Tibial nerve (tissue), 4 donors: ENCODE results near the gene ADAT3. TPM values are rescaled to one million over a fixed set of nuclear protein-coding genes. Genes with fewer than 3 reads are reported as not detected.

Experiments used
- DNase-seq, 2 donors: peaks; one replicate each; pipeline ENCODE4 v3.0.0-alpha.2; 2019; ENCODE audit warnings: low spot score in 2 of 2
- H3K27ac ChIP-seq, 4 donors: fragments of 200-600 bp; sonication (generic) in 3 of 4; one replicate each; pipeline ENCODE4 v1.5.1; 2017 to 2019; ENCODE audit warnings: mild to moderate bottlenecking in 1 of 4
- H3K27me3 ChIP-seq, 2 donors: fragments of 200-600 bp; sonication (generic) in 1 of 2; one replicate each; pipeline versions ENCODE4 v1.5.1 to v1.6.0; 2017 to 2019
- H3K36me3 ChIP-seq, 3 donors: fragments of 200-600 bp; sonication (generic); one replicate each; pipeline ENCODE4 v1.5.1; 2018 to 2019
- H3K4me1 ChIP-seq, 4 donors: fragments of 200-600 bp; sonication (generic) in 3 of 4; one replicate each; pipeline ENCODE4 v1.5.1; 2017 to 2019
- H3K4me3 ChIP-seq, 4 donors: fragments of 200-600 bp; sonication (generic) in 3 of 4; one replicate each; pipeline ENCODE4 v1.5.1; 2017 to 2019; ENCODE audit warnings: mild to moderate bottlenecking in 1 of 4, moderate library complexity in 1 of 4
- H3K9me3 ChIP-seq, 4 donors: fragments of 200-600 bp; sonication (generic) in 3 of 4; one replicate each; pipeline ENCODE4 v1.5.1; 2017 to 2019
- EP300 ChIP-seq, 2 donors: sonication (generic); formaldehyde crosslinking; IDR thresholded peaks; one replicate each; pipeline ENCODE4 v1.6.1; 2017; ENCODE audit warnings: antibody characterized with exemption in 2 of 2, mild to moderate bottlenecking in 1 of 2
- POLR2A ChIP-seq, 2 donors: fragments of 450-650 bp; IDR thresholded peaks; one replicate each; pipeline ENCODE4 v1.6.1; 2017; ENCODE audit warnings: antibody characterized with exemption in 2 of 2, mild to moderate bottlenecking in 2 of 2, moderate library complexity in 2 of 2
- WGBS, 2 donors: methylation state at CpG; one replicate each; pipeline ENCODE4 v1.1.5; 2018; 5-methylcytosine and 5-hydroxymethylcytosine counted together
- total RNA-seq, 4 donors: library from RNA; depleted of rRNA; stranded (reverse); fragments of >200 nt; gene quantifications; one replicate each; pipeline ENCODE4 v1.1.0, GENCODE V29; 2016
- TF ChIP-seq, protein P1 (sequence below), 5 experiments: fragments of 200-600 bp in 3 of 5; fragments of 450-650 bp in 2 of 5; sonication (generic) in 3 of 5; IDR thresholded peaks; one replicate each; pipeline ENCODE4 v1.5.1; 2016 to 2019; ENCODE audit warnings: antibody characterized with exemption in 5 of 5, mild to moderate bottlenecking in 3 of 5, moderate library complexity in 2 of 5

Gene ADAT3
- total RNA-seq, 4 donors from 2014 or later = 2.4 to 8.7 (median 4.8) TPM

DNA sequence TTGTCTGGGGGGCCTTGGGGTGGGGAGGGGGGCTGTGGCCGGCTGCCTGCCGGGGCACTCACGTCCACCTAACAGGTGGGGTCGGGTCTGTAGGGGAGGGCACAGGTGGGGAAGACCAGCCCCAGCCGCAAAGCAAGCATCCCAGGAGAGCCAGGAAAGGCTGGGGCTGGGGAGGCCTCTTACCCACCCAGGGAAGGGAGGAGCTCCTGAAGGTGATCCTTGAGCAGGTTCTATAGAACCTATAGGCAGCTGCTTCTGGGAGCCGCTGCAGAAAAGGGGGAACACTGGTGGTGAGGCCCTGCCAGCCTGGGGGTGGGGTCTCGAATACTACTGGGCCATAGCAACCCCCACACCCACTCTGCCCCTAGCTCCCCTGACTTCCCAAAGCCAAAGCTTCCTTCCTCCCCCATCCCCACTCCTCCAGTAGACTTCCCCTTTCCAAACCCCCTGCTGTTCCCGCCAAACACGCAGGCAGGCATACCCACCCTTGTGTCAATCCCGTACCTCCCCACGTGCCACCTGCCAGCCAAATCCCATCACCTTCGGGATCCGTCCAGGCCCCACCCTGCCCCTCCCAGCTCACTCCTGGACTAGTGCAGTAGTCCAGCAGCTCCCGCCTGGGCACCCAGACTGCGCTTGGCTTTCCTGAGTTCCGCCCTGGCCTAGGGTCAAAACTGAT, 47.4 kb upstream of the ADAT3 start:
- H3K4me1 ChIP-seq = peaks cover 0 to 98% (median 73%) of the 10 kb centered on the region in 4 donors
- H3K27me3 ChIP-seq = peaks cover 0 to 5% of the 10 kb centered on the region in 2 donors
- TF ChIP-seq POLR2A (IDR thresholded peaks at IDR 0.05) (no peak), EP300 (IDR thresholded peaks at IDR 0.05) (no peak)
- TF ChIP-seq, protein P1, sequence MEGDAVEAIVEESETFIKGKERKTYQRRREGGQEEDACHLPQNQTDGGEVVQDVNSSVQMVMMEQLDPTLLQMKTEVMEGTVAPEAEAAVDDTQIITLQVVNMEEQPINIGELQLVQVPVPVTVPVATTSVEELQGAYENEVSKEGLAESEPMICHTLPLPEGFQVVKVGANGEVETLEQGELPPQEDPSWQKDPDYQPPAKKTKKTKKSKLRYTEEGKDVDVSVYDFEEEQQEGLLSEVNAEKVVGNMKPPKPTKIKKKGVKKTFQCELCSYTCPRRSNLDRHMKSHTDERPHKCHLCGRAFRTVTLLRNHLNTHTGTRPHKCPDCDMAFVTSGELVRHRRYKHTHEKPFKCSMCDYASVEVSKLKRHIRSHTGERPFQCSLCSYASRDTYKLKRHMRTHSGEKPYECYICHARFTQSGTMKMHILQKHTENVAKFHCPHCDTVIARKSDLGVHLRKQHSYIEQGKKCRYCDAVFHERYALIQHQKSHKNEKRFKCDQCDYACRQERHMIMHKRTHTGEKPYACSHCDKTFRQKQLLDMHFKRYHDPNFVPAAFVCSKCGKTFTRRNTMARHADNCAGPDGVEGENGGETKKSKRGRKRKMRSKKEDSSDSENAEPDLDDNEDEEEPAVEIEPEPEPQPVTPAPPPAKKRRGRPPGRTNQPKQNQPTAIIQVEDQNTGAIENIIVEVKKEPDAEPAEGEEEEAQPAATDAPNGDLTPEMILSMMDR (IDR thresholded peaks at IDR 0.05) = no peak
- no peak for DNase-seq
- peak overlapping the region; percentile 65 to 94 (median 88) for H3K27ac ChIP-seq
- H3K36me3 ChIP-seq = peaks cover 0 to 6% (median 0%) of the 10 kb centered on the region in 3 donors
- peak overlapping the region; percentile 26 to 58 (median 48) for H3K4me3 ChIP-seq
- H3K9me3 ChIP-seq = no peaks in the 10 kb centered on the region
- WGBS, 2 donors = 52 to 56% methylated on average over 11 to 16 of the region's 16 CpGs

DNA sequence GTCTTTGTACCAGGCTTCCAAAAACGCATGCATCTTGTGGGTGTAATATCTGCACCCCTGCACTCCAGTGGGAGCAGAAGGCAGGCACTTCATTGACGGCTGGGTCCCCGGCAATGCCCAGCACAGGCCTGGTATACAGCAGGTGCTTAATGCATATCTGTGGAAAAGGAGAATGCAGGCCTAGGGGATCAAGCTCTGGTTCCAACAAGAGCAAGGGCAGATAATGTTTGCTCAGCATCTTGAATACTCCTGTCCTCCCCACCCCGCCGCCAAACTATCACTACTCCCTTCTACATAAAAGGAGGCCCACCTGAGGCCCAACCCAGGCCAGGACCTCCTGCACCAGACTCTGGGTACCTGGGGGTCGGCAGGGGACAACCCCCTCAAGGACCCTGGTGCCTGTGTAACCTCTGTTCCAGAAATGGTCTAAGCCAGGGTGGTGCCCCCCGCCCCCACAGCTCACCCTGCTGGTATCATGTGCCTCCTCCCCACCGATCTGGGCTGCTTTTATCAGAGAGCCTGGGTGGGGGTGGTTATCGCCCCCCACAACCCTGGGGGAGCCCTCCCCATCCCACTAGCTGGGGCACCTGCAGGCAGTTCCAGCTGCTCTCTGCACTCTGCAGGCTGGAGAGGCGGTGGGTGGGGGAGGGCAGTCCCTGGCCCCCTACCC, 46.7 kb upstream of the ADAT3 start:
- TF ChIP-seq, protein P1 (IDR thresholded peaks at IDR 0.05) = no peak
- TF ChIP-seq EP300 (IDR thresholded peaks at IDR 0.05) = no peak
- no peak for TF ChIP-seq POLR2A (IDR thresholded peaks at IDR 0.05)
- Histone ChIP-seq H3K36me3 (peaks cover 0 to 6% (median 0%) of the 10 kb centered on the region in 3 donors), H3K4me3 (no peak overlapping the region), H3K4me1 (peaks cover 0 to 90% (median 71%) of the 10 kb centered on the region in 4 donors), H3K9me3 (no peaks in the 10 kb centered on the region), H3K27me3 (peaks cover 0 to 5% of the 10 kb centered on the region in 2 donors), H3K27ac (peak overlapping the region; percentile 65 to 94 (median 88))
- no peak for DNase-seq
- 69 to 74% methylated on average over 5 to 9 of the region's 10 CpGs for WGBS, 2 donors

DNA sequence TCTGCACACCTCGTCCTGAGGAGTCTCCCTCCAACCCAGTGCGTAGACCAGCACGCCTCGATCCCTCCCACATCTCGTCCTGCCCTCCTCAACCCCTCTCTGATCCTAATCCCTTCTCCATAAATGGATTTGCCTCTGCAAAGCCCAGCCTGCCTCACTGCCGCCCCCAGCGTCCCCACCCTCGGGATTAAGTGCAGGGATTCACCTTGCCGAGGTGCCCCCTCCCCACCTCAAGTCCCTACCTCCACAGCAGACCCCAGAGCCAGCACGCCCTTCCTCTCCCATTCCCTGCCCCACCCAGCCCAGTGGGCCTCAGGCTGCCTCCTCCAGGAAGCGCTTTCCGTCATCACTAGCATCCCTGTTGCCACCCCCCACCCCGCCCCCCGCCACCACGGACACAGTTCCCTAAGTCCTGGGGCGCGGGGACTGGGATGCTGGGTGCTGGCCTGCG, 45.8 kb upstream of the ADAT3 start:
- WGBS, 2 donors = 47 to 50% methylated on average over 18 of the region's 18 CpGs
- Histone ChIP-seq H3K9me3 (no peaks in the 10 kb centered on the region), H3K27ac (peak overlapping the region; percentile 56 to 94 (median 75)), H3K4me1 (peaks cover 0 to 84% (median 67%) of the 10 kb centered on the region in 4 donors), H3K27me3 (peaks cover 0 to 5% of the 10 kb centered on the region in 2 donors), H3K36me3 (peaks cover 0 to 2% (median 0%) of the 10 kb centered on the region in 3 donors), H3K4me3 (no peak overlapping the region)
- TF ChIP-seq POLR2A (IDR thresholded peaks at IDR 0.05) (no peak), EP300 (IDR thresholded peaks at IDR 0.05) (no peak)
- TF ChIP-seq, protein P1 (IDR thresholded peaks at IDR 0.05) = no peak
- no peak for DNase-seq

DNA sequence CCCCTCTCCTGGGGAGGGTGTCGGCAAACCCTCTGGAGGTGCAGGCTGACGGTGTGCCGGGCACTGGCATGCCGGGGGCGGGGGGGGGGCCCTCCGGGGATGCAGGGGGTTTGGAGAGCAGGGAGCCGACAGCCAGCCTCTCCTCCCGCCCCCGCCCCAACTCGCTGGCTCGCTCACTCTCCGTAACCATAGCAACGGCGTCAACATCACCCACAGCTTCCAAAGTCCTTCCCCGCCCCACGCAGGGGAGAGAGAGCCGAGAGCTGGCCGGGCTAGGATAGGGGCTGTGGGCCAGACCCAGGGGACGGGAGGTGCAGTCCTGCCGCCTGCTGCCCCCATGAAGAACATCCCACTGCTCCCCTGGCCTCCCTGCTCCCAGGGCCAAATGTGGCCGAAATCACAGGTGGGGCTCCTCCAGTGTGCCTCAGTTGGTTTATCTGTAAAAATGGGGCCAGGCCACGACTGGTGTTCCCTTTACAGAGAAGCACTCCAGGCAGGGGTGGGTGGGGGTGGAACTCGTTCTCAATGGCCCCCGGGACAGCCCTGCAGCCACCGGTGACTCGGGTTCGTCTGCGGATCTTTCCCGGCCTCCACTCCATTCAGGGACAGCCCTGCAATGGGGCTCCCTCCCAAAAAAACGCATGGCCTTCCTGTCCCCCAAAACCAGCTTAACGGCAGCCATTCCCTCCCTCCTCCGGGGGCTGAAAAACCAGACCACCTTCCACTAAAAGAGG, 45.0 kb upstream of the ADAT3 start:
- H3K27me3 ChIP-seq = no peaks in the 10 kb centered on the region
- TF ChIP-seq, protein P1 (IDR thresholded peaks at IDR 0.05) = no peak
- TF ChIP-seq EP300 (IDR thresholded peaks at IDR 0.05) (no peak), POLR2A (IDR thresholded peaks at IDR 0.05) (no peak)
- DNase-seq = no peak
- no peak overlapping the region for H3K4me3 ChIP-seq
- no peaks in the 10 kb centered on the region for H3K9me3 ChIP-seq
- H3K36me3 ChIP-seq = no peaks in the 10 kb centered on the region
- H3K27ac ChIP-seq = peak overlapping the region; percentile 56 to 94 (median 75)
- H3K4me1 ChIP-seq = peaks cover 0 to 84% (median 71%) of the 10 kb centered on the region in 4 donors
- 10 to 26% methylated on average over 11 to 24 of the region's 32 CpGs for WGBS, 2 donors
